NCI-H510A treated with DMSO at 0.1 percent for 48 hours (cell line): ENCODE results near the gene ERI3.

Experiments
- DNase-seq: peaks from one replicate; lab custom pipeline; 2025; lab: John Stamatoyannopoulos, UW

The ERI3 gene

GRCh38 chr1:44354840-44355581 lies at the start of gene ERI3:
TSS of gene ERI3 (minus strand) at chr1:44355257. CDS start at chr1:44355026, 231 bp downstream.
- peak; percentile 100 for DNase-seq

GRCh38 chr1:44401256-44402228 lies 46.5 kb upstream of the ERI3 start:
- DNase-seq = no peak

- DNase-seq = peak; percentile 46
These were observed 35.2 kb upstream of the ERI3 start for GRCh38 chr1:44390277-44390676.

- DNase-seq = no peak
These were observed 34.4 kb upstream of the ERI3 start for GRCh38 chr1:44389437-44389836.

- no peak for DNase-seq
These were observed 33.5 kb upstream of the ERI3 start for GRCh38 chr1:44388551-44388950.

GRCh38 chr1:44380666-44381177 lies 25.7 kb upstream of the ERI3 start:
- no peak for DNase-seq

GRCh38 chr1:44377925-44378784 lies 23.1 kb upstream of the ERI3 start:
- DNase-seq = peak; percentile 96

GRCh38 chr1:44375547-44375946 lies 20.5 kb upstream of the ERI3 start:
- no peak for DNase-seq

- peak; percentile 96 for DNase-seq
These were observed 16.1 kb upstream of the ERI3 start for GRCh38 chr1:44371206-44371605.

- DNase-seq = no peak
These were observed 13.6 kb upstream of the ERI3 start for GRCh38 chr1:44368471-44369151.

- DNase-seq = no peak
These were observed 12.9 kb upstream of the ERI3 start for GRCh38 chr1:44367944-44368343.

- DNase-seq = no peak
These were observed 11.4 kb upstream of the ERI3 start for GRCh38 chr1:44366371-44366975.

GRCh38 chr1:44361478-44361877 lies 6.4 kb upstream of the ERI3 start:
- DNase-seq = no peak

- no peak for DNase-seq
These were observed 4.3 kb upstream of the ERI3 start for GRCh38 chr1:44359234-44359935.

GRCh38 chr1:44357710-44358109 lies 2.7 kb upstream of the ERI3 start:
- DNase-seq = no peak

GRCh38 chr1:44355582-44356305 lies 687 bp upstream of the ERI3 start:
- DNase-seq = peak; percentile 98

GRCh38 chr1:44354268-44354839 lies 703 bp downstream of the ERI3 start:
- DNase-seq = peak; percentile 76

- no peak for DNase-seq
These were observed 1.5 kb downstream of the ERI3 start for GRCh38 chr1:44353604-44354003.

GRCh38 chr1:44351289-44351688 lies 3.8 kb downstream of the ERI3 start:
- DNase-seq = no peak
